Measurements from ENCODE around the gene UBAC1. TPM values are rescaled to one million over a fixed set of nuclear protein-coding genes. Genes with fewer than 3 reads are reported as not detected.
A peak's percentile ranks its signal among the peaks of the same experiment; 100 is the strongest.
"Not testable (repeated sequence)": the region's sequence is repeated elsewhere in the genome, so short reads cannot be mapped to it uniquely, and the experiment has no call there.

Gene UBAC1
- total RNA-seq, 1 donor from 2014 or later: 35.9 TPM

GRCh38 chr9:135933114-135933513 lies 28.1 kb downstream of the UBAC1 start:
- DNase-seq: no peak

GRCh38 chr9:135932656-135933055 lies 28.5 kb downstream of the UBAC1 start:
- DNase-seq: no peak

GRCh38 chr9:135931349-135931820 lies 29.8 kb downstream of the UBAC1 start:
- no peak for DNase-seq

- DNase-seq: no peak
These were observed 30.5 kb downstream of the UBAC1 start for GRCh38 chr9:135930446-135931345.

- DNase-seq: no peak
These were observed 31.3 kb downstream of the UBAC1 start for GRCh38 chr9:135929656-135930445.

- DNase-seq: no peak
These were observed 32.2 kb downstream of the UBAC1 start for GRCh38 chr9:135928731-135929655.

- DNase-seq: no peak
These were observed 33.0 kb downstream of the UBAC1 start for GRCh38 chr9:135928074-135928730.

GRCh38 chr9:135927195-135928013 lies 33.8 kb downstream of the UBAC1 start:
- DNase-seq: no peak

GRCh38 chr9:135926402-135927194 lies 34.6 kb downstream of the UBAC1 start:
- DNase-seq: peak; percentile 66

- DNase-seq: no peak
These were observed 35.6 kb downstream of the UBAC1 start for GRCh38 chr9:135925496-135926133.

- DNase-seq: no peak
These were observed 36.4 kb downstream of the UBAC1 start for GRCh38 chr9:135924628-135925338.

- no peak for DNase-seq
These were observed 37.7 kb downstream of the UBAC1 start for GRCh38 chr9:135923508-135923907.

- no peak for DNase-seq
These were observed 39.3 kb downstream of the UBAC1 start for GRCh38 chr9:135921749-135922310.

GRCh38 chr9:135920973-135921585 lies 40.1 kb downstream of the UBAC1 start:
- no peak for DNase-seq

GRCh38 chr9:135920256-135920930 lies 40.8 kb downstream of the UBAC1 start:
- DNase-seq: no peak

GRCh38 chr9:135919318-135919890 lies 41.8 kb downstream of the UBAC1 start:
- DNase-seq: no peak

- DNase-seq: not testable (repeated sequence)
These were observed 44.9 kb downstream of the UBAC1 start for GRCh38 chr9:135916227-135916626.

Measured in dermis blood vessel endothelial cell (primary cell).